A673 (cell line): ENCODE data around the gene LYPD3. TPM values are rescaled to one million over a fixed set of nuclear protein-coding genes. Genes with fewer than 3 reads are reported as not detected.

Source experiments
- BruUV-seq: library from RNA; stranded (reverse); fragments of 400-500 nt; replicated peaks from 2 replicates; lab custom pipeline; 2021; lab: Mats Ljungman, UMichigan
- CTCF ChIA-PET: fragments of 300-600 bp; sonication (Branson Sonifier 250); formaldehyde crosslinking; loops from one replicate; lab custom pipeline; 2022; ENCODE audit warnings: antibody characterized with exemption; lab: Charles Lee
- POLR2A ChIA-PET: fragments of 300-600 bp; sonication (Branson Sonifier 250); formaldehyde crosslinking; loops from one replicate; lab custom pipeline; 2022; ENCODE audit warnings: antibody characterized with exemption; ENCODE audit not compliant: low non-redundant PET; lab: Charles Lee
- DNase-seq: peaks from one replicate; pipeline ENCODE4 v3.0.0-alpha.2; 2015; ENCODE audit warnings: low spot score
- H3K27ac ChIP-seq: fragments of 200-600 bp; sonication (generic); 2 replicates; pipeline ENCODE4 v1.5.1; 2016; ENCODE audit warnings: mixed run types, low read depth, mild to moderate bottlenecking, mixed read lengths, antibody characterized with exemption, low read length; ENCODE audit not compliant: poor library complexity, severe bottlenecking
- H3K27me3 ChIP-seq: fragments of 200-600 bp; sonication (generic); replicated peaks from 2 replicates; pipeline ENCODE4 v1.6.1; 2017; ENCODE audit warnings: mixed run types, low read depth, mild to moderate bottlenecking, mixed read lengths, antibody characterized with exemption, low read length; ENCODE audit not compliant: insufficient read depth, poor library complexity
- H3K36me3 ChIP-seq: fragments of 200-600 bp; sonication (generic); 2 replicates; pipeline ENCODE4 v1.6.1; 2016; ENCODE audit warnings: mixed run types, mild to moderate bottlenecking, mixed read lengths, antibody characterized with exemption, low read length; ENCODE audit not compliant: insufficient read depth, poor library complexity, severe bottlenecking
- H3K4me1 ChIP-seq: fragments of 200-600 bp; sonication (generic); 2 replicates; pipeline ENCODE4 v1.6.1; 2017; ENCODE audit warnings: mixed run types, mild to moderate bottlenecking, mixed read lengths, antibody characterized with exemption, low read length; ENCODE audit not compliant: insufficient read depth, poor library complexity, severe bottlenecking
- H3K4me3 ChIP-seq: fragments of 200-600 bp; sonication (generic); 2 replicates; pipeline ENCODE4 v1.5.1; 2016; ENCODE audit warnings: low read depth, mixed run types, mild to moderate bottlenecking, mixed read lengths, low read length; ENCODE audit not compliant: poor library complexity, severe bottlenecking
- H3K9me3 ChIP-seq: fragments of 200-600 bp; sonication (generic); 2 replicates; pipeline ENCODE4 v1.6.1; 2016; ENCODE audit warnings: mixed run types, low read depth, mild to moderate bottlenecking, mixed read lengths, antibody characterized with exemption, low read length; ENCODE audit not compliant: poor library complexity, severe bottlenecking
- CTCF ChIP-seq: fragments of 300-800, 200-600 bp; sonication (generic); conservative IDR thresholded peaks from 2 replicates; pipeline ENCODE4 v1.5.1; 2017; ENCODE audit warnings: low read depth, mild to moderate bottlenecking, antibody characterized with exemption, low read length, moderate library complexity, mixed read lengths
- EZH2 ChIP-seq: fragments of 200-600 bp; sonication (generic); IDR thresholded peaks from 2 replicates; pipeline ENCODE4 v1.6.1; 2017; ENCODE audit warnings: borderline replicate concordance, low read depth, mild to moderate bottlenecking, mixed read lengths, antibody characterized with exemption, low read length; ENCODE audit not compliant: poor library complexity, severe bottlenecking
- intact Hi-C: fragments of 100-400 bp; cut with micrococcal nuclease; formaldehyde crosslinking; loops from one replicate; pipeline ENCODE4 v1.10.0; 2022; ENCODE audit not compliant: unreplicated experiment
- total RNA-seq: library from RNA; stranded (reverse); gene quantifications from 2 replicates; pipeline ENCODE4 v1.2.3, GENCODE V29; 2021

Gene LYPD3
- total RNA-seq, 1 experiment from 2014 or later = 0.21 TPM

GRCh38 chr19:43510713-43511112 lies 45.3 kb upstream of the LYPD3 start:
- Histone ChIP-seq H3K27ac (no peak overlapping the region), H3K9me3 (no peaks in the 10 kb centered on the region), H3K36me3 (peaks cover 5% of the 10 kb centered on the region), H3K27me3 (no peaks in the 10 kb centered on the region), H3K4me1 (no peaks in the 10 kb centered on the region), H3K4me3 (no peak overlapping the region)
- no peak for DNase-seq
- BruUV-seq = no TSS peak
- intact Hi-C loops = no loop called here
- no peak for TF ChIP-seq CTCF
- no peak for TF ChIP-seq EZH2
- POLR2A ChIA-PET = interaction anchor here (0.6 kb wide), 1 partner anchor 123 kb away, joined by 6 read pairs; no protein-coding TSS in a partner anchor
- CTCF ChIA-PET = interaction anchor here (0.6 to 2.0 kb wide), 3 partner anchors 9 to 65 kb away, joined by 4 to 9 read pairs (median 6); no protein-coding TSS in a partner anchor

GRCh38 chr19:43507880-43508279 lies 42.5 kb upstream of the LYPD3 start:
- TF ChIP-seq CTCF = no peak
- no peak for TF ChIP-seq EZH2
- peaks cover 5% of the 10 kb centered on the region for H3K36me3 ChIP-seq
- no peak overlapping the region for H3K27ac ChIP-seq
- no peaks in the 10 kb centered on the region for H3K9me3 ChIP-seq
- intact Hi-C loops = no loop called here
- CTCF ChIA-PET = no interaction called here
- no TSS peak for BruUV-seq
- no peak overlapping the region for H3K4me3 ChIP-seq
- peaks cover 3% of the 10 kb centered on the region for H3K4me1 ChIP-seq
- no peak for DNase-seq
- POLR2A ChIA-PET = no interaction called here
- no peaks in the 10 kb centered on the region for H3K27me3 ChIP-seq

- Histone ChIP-seq H3K27ac (no peak overlapping the region), H3K4me3 (no peak overlapping the region), H3K4me1 (peaks cover 5% of the 10 kb centered on the region), H3K9me3 (no peaks in the 10 kb centered on the region), H3K27me3 (no peaks in the 10 kb centered on the region), H3K36me3 (peaks cover 5% of the 10 kb centered on the region)
- ChIA-PET CTCF (no interaction called here), POLR2A (no interaction called here)
- no peak for DNase-seq
- BruUV-seq = no TSS peak
- TF ChIP-seq CTCF (no peak), EZH2 (no peak)
- intact Hi-C loops = no loop called here
These were observed 41.2 kb upstream of the LYPD3 start for GRCh38 chr19:43506629-43507028.
